PC-3 (cell line): Measurements from ENCODE around the gene TPX2.
"Not testable (repeated sequence)": the region's sequence is repeated elsewhere in the genome, so short reads cannot be mapped to it uniquely, and the experiment has no call there.

Experiments
- EZH2 ChIP-seq: fragments of 300-600 bp; sonication (generic); IDR thresholded peaks from one replicate; pipeline ENCODE4 v1.6.1; 2017; ENCODE audit warnings: antibody characterized with exemption, mild to moderate bottlenecking, low read length; ENCODE audit not compliant: unreplicated experiment
- EZH2phosphoT487 ChIP-seq: fragments of 300-600 bp; sonication (generic); IDR thresholded peaks from 2 replicates; pipeline ENCODE4 v1.6.1; 2018; ENCODE audit warnings: mild to moderate bottlenecking, antibody characterized with exemption, low read length, borderline replicate concordance
- TF ChIP-seq, protein P1 (sequence below): fragments of 300-600 bp; sonication (generic); conservative IDR thresholded peaks from 2 replicates; pipeline ENCODE4 v1.5.1; 2017; ENCODE audit warnings: antibody characterized with exemption, low read depth, mild to moderate bottlenecking, low read length

- TF ChIP-seq, protein P1, sequence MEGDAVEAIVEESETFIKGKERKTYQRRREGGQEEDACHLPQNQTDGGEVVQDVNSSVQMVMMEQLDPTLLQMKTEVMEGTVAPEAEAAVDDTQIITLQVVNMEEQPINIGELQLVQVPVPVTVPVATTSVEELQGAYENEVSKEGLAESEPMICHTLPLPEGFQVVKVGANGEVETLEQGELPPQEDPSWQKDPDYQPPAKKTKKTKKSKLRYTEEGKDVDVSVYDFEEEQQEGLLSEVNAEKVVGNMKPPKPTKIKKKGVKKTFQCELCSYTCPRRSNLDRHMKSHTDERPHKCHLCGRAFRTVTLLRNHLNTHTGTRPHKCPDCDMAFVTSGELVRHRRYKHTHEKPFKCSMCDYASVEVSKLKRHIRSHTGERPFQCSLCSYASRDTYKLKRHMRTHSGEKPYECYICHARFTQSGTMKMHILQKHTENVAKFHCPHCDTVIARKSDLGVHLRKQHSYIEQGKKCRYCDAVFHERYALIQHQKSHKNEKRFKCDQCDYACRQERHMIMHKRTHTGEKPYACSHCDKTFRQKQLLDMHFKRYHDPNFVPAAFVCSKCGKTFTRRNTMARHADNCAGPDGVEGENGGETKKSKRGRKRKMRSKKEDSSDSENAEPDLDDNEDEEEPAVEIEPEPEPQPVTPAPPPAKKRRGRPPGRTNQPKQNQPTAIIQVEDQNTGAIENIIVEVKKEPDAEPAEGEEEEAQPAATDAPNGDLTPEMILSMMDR = not testable (repeated sequence)
- not testable (repeated sequence) for TF ChIP-seq EZH2phosphoT487, EZH2
Measured at GRCh38 chr20:31814142-31814541, 75.1 kb downstream of the TPX2 start.
